ENCODE data around the gene STYX.
A peak's percentile ranks its signal among the peaks of the same experiment; 100 is the strongest.

Gene STYX
- total RNA-seq, result 52.1 to 85.2 reads per million in 2 donors

GRCh38 chr14:52729925-52730708 is at the start of gene STYX:
Gene STYX, plus strand, starts transcription at chr14:52730166. Its CDS starts 309 bp downstream, at chr14:52730475.
- peak; percentile 95 to 98 (median 97) for DNase-seq

GRCh38 chr14:52683985-52684520 is 45.9 kb upstream of the STYX start:
- DNase-seq, result no peak

- no peak for DNase-seq
These were observed 43.8 kb upstream of the STYX start for GRCh38 chr14:52686176-52686575.

- no peak for DNase-seq
These were observed 38.8 kb upstream of the STYX start for GRCh38 chr14:52690983-52691760.

GRCh38 chr14:52692248-52692962 is 37.6 kb upstream of the STYX start:
- peak in 1 of 5 experiments; percentile 77 for DNase-seq

GRCh38 chr14:52693036-52693435 is 36.9 kb upstream of the STYX start:
- no peak for DNase-seq

GRCh38 chr14:52693532-52693931 is 36.4 kb upstream of the STYX start:
- no peak for DNase-seq

- peak in 4 of 5 experiments; percentile 30 to 93 (median 52) for DNase-seq
These were observed 35.0 kb upstream of the STYX start for GRCh38 chr14:52694761-52695480.

- DNase-seq, result peak; percentile 36 to 73 (median 49)
These were observed 34.4 kb upstream of the STYX start, which contains the start of gene ERO1A for GRCh38 chr14:52695481-52696091. Gene ERO1A, minus strand, starts transcription at chr14:52695558. Its CDS starts 77 bp downstream, at chr14:52695481.

GRCh38 chr14:52700701-52701172 is 29.2 kb upstream of the STYX start:
- DNase-seq, result no peak

- no peak for DNase-seq
These were observed 28.7 kb upstream of the STYX start for GRCh38 chr14:52701223-52701622.

- no peak for DNase-seq
These were observed 26.7 kb upstream of the STYX start for GRCh38 chr14:52703225-52703624.

- no peak for DNase-seq
These were observed 26.3 kb upstream of the STYX start for GRCh38 chr14:52703664-52704063.

- peak in 3 of 5 experiments; percentile 15 to 87 (median 51) for DNase-seq
These were observed 23.7 kb upstream of the STYX start for GRCh38 chr14:52706286-52706685.

GRCh38 chr14:52706724-52707706 is 23.0 kb upstream of the STYX start, which contains the start of gene PSMC6:
Gene PSMC6, plus strand, starts transcription at chr14:52707200. Its CDS starts 20 bp downstream, at chr14:52707220.
- DNase-seq, result peak; percentile 83 to 95 (median 93)

GRCh38 chr14:52711666-52712065 is 18.3 kb upstream of the STYX start:
- DNase-seq, result no peak

- DNase-seq, result no peak
These were observed 13.8 kb upstream of the STYX start for GRCh38 chr14:52716155-52716554.

GRCh38 chr14:52723514-52724359 is 6.2 kb upstream of the STYX start:
- DNase-seq, result no peak

- no peak for DNase-seq
These were observed 5.7 kb upstream of the STYX start for GRCh38 chr14:52724360-52724644.
